Endothelial cell of umbilical vein (primary cell): Measurements from ENCODE around the gene ZNF423. TPM values are rescaled to one million over a fixed set of nuclear protein-coding genes. Genes with fewer than 3 reads are reported as not detected.

Experiments
- BruUV-seq: library from RNA; stranded (reverse); fragments of 400-500 nt; replicated peaks from 2 replicates; lab custom pipeline; 2021; lab: Mats Ljungman, UMichigan
- CTCF ChIA-PET: fragments of 300-600, 350-600 bp; sonication (Branson Sonifier 250); formaldehyde crosslinking; loops from one replicate; lab custom pipeline; 2021; ENCODE audit warnings: antibody characterized with exemption, inconsistent platforms; lab: Charles Lee
- POLR2A ChIA-PET: fragments of 300-600, 350-600 bp; sonication (Branson Sonifier 250); formaldehyde crosslinking; loops from one replicate; lab custom pipeline; 2021; ENCODE audit warnings: antibody characterized with exemption, inconsistent platforms; lab: Charles Lee
- DNase-seq: peaks from one replicate; pipeline ENCODE4 v3.0.0-alpha.2; 2011; ENCODE audit warnings: low read depth, low spot score
- FAIRE-seq: peaks from 2 replicates; lab custom pipeline; 2011; peaks lifted over from hg19 to GRCh38; lab: Jason Lieb, UNC
- H2AFZ ChIP-seq: 2 replicates; pipeline ENCODE4 v1.6.0; 2012; ENCODE audit warnings: low read depth, low read length, control low read depth, inconsistent platforms
- H3K27ac ChIP-seq: 2 replicates; pipeline ENCODE4 v1.5.1; 2011; ENCODE audit warnings: low read depth, mild to moderate bottlenecking, control low read depth, low read length, moderate library complexity; ENCODE audit not compliant: insufficient read depth
- H3K27me3 ChIP-seq, 2 experiments: 2 replicates each; pipeline versions ENCODE4 v1.6.0 to v1.6.1; 2011; ENCODE audit warnings: low read length in 2 of 2, mixed read lengths in 1 of 2; ENCODE audit not compliant: control insufficient read depth in 2 of 2, insufficient read depth in 2 of 2
- H3K36me3 ChIP-seq, 2 experiments: 2 replicates in 1 of 2; 3 replicates in 1 of 2; pipeline ENCODE4 v1.5.1; 2011; ENCODE audit warnings: low read length in 2 of 2, mild to moderate bottlenecking in 1 of 2, moderate library complexity in 1 of 2; ENCODE audit not compliant: control insufficient read depth in 2 of 2, insufficient read depth in 2 of 2; ENCODE audit errors: extremely low read depth in 1 of 2
- H3K4me1 ChIP-seq: 3 replicates; pipeline ENCODE4 v1.5.1; 2011; ENCODE audit warnings: mild to moderate bottlenecking, low read length; ENCODE audit not compliant: control insufficient read depth, insufficient read depth; ENCODE audit errors: extremely low read depth
- H3K4me2 ChIP-seq: 2 replicates; pipeline ENCODE4 v1.6.1; 2011; ENCODE audit warnings: low read length, control low read depth, mixed read lengths; ENCODE audit not compliant: insufficient read depth
- H3K4me3 ChIP-seq, 3 experiments: fragments of 200-600 bp in 1 of 3; sonication (generic), shearing (Covaris generic) in 1 of 3; replicated peaks in 1 of 3; 2 replicates each; pipeline ENCODE4 v1.5.1; 2011 to 2016; ENCODE audit warnings: control low read depth in 3 of 3, low read length in 3 of 3, mild to moderate bottlenecking in 2 of 3, inconsistent platforms in 1 of 3, low read depth in 1 of 3, moderate library complexity in 1 of 3; ENCODE audit not compliant: insufficient read depth in 1 of 3
- H3K79me2 ChIP-seq: 2 replicates; pipeline ENCODE4 v1.6.0; 2012; ENCODE audit warnings: low read length, inconsistent platforms; ENCODE audit not compliant: control insufficient read depth, insufficient read depth
- H3K9ac ChIP-seq: replicated peaks from 2 replicates; pipeline ENCODE3; 2011; ENCODE audit warnings: low read length, control low read depth; ENCODE audit not compliant: insufficient read depth; ENCODE audit errors: extremely low read depth
- H3K9me1 ChIP-seq: replicated peaks from 3 replicates; pipeline ENCODE4 v1.6.0; 2011; ENCODE audit warnings: mild to moderate bottlenecking, low read length; ENCODE audit not compliant: control insufficient read depth, insufficient read depth; ENCODE audit errors: extremely low read depth
- H3K9me3 ChIP-seq: replicated peaks from 2 replicates; pipeline ENCODE4 v1.5.1; 2012; ENCODE audit warnings: low read length, inconsistent platforms; ENCODE audit not compliant: control insufficient read depth, insufficient read depth
- H4K20me1 ChIP-seq: replicated peaks from 2 replicates; pipeline ENCODE3; 2011; ENCODE audit warnings: mild to moderate bottlenecking, low read length; ENCODE audit not compliant: control insufficient read depth, insufficient read depth; ENCODE audit errors: extremely low read depth
- CTCF ChIP-seq, 2 donors: IDR thresholded peaks; 1 replicate in 1 of 2; 2 replicates in 1 of 2; pipeline ENCODE4 v1.5.1; 2011; ENCODE audit warnings: low read length in 2 of 2, mild to moderate bottlenecking in 2 of 2, moderate library complexity in 2 of 2, control low read depth in 1 of 2, inconsistent platforms in 1 of 2, low read depth in 1 of 2; ENCODE audit not compliant: insufficient read depth in 1 of 2; ENCODE audit errors: extremely low read depth in 1 of 2
- EZH2 ChIP-seq: IDR thresholded peaks from 2 replicates; pipeline ENCODE4 v1.6.1; 2012; ENCODE audit warnings: borderline replicate concordance, low read depth, mild to moderate bottlenecking, moderate library complexity, low read length, inconsistent platforms; ENCODE audit not compliant: severe bottlenecking
- FOS ChIP-seq: IDR thresholded peaks from 2 replicates; pipeline ENCODE4 v1.6.1; 2011; ENCODE audit warnings: mild to moderate bottlenecking, low read length, moderate library complexity, borderline replicate concordance; ENCODE audit not compliant: insufficient read depth
- GATA2 ChIP-seq: IDR thresholded peaks from 2 replicates; pipeline ENCODE4 v1.7.0; 2011; ENCODE audit warnings: low read depth, mild to moderate bottlenecking, moderate library complexity, mixed read lengths, low read length; ENCODE audit not compliant: insufficient read length, insufficient read depth
- JUN ChIP-seq: IDR thresholded peaks from 2 replicates; pipeline ENCODE4 v1.6.1; 2011; ENCODE audit warnings: borderline replicate concordance, low read depth; ENCODE audit not compliant: insufficient read length, insufficient read depth
- MYC ChIP-seq: IDR thresholded peaks from one replicate; pipeline ENCODE4 v1.6.1; 2011; ENCODE audit warnings: mild to moderate bottlenecking, low read depth, low read length
- POLR2A ChIP-seq: IDR thresholded peaks from 2 replicates; pipeline ENCODE4 v1.6.1; 2012; ENCODE audit warnings: low read depth, mild to moderate bottlenecking, control low read depth, low read length
- POLR2AphosphoS5 ChIP-seq: IDR thresholded peaks from 2 replicates; pipeline ENCODE4 v1.6.1; 2012; ENCODE audit warnings: low read depth, mild to moderate bottlenecking, control low read depth, low read length, moderate library complexity; ENCODE audit not compliant: insufficient read depth
- dilution Hi-C: fragments of 300-500 bp; cut with MboI; formaldehyde crosslinking; loops from one replicate; pipeline ENCODE4 v1.15.0; 2019; ENCODE audit warnings: low sequenced_read_pairs; ENCODE audit not compliant: extremely low pct_ligation_motif_present
- intact Hi-C: fragments of 100-400 bp; cut with micrococcal nuclease; formaldehyde crosslinking; loops from one replicate; pipeline ENCODE4 v1.10.0; 2022
- polyA plus RNA-seq, 4 experiments: library from polyadenylated mRNA; depleted of rRNA in 3 of 4; stranded (reverse) in 3 of 4; unstranded in 1 of 4; fragments of >200 nt; gene quantifications; 2 replicates each; pipeline versions ENCODE4 v1.2.1 to v1.2.3, GENCODE V29; 2011 to 2012; ENCODE audit warnings: missing spikeins in 1 of 4
- total RNA-seq: library from RNA; stranded (reverse); gene quantifications from 2 replicates; pipeline ENCODE4 v1.2.3, GENCODE V29; 2021
- TF ChIP-seq, protein P1 (sequence below): IDR thresholded peaks from 2 replicates; pipeline ENCODE4 v1.6.1; 2011; ENCODE audit not compliant: insufficient read depth, insufficient read length

ZNF423 gene
- total and polyA plus RNA-seq, 2 donors (not counting 3 experiments of a cell fraction or from before 2014, with no cell fraction given): 2.2 to 8.1 TPM

GRCh38 chr16:49575346-49576172 is 280.4 kb downstream of the ZNF423 start:
- intact Hi-C loops: no loop called here
- no peak for FAIRE-seq

More at GRCh38 chr16:49575346-49576172, 280.4 kb downstream of the ZNF423 start:
- no peak for TF ChIP-seq EZH2
- TF ChIP-seq, protein P1, sequence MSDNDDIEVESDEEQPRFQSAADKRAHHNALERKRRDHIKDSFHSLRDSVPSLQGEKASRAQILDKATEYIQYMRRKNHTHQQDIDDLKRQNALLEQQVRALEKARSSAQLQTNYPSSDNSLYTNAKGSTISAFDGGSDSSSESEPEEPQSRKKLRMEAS: no peak
- TF ChIP-seq POLR2A: no peak
- TF ChIP-seq FOS: no peak
- TF ChIP-seq JUN: no peak
- TF ChIP-seq CTCF (IDR thresholded peaks at IDR 0.05; ENCODE audit: extremely low read depth in 1 of 2, insufficient read depth in 1 of 2, low read depth in 1 of 2, low read length in 2 of 2): no peak
- no peak for TF ChIP-seq MYC
- TF ChIP-seq GATA2: no peak
- no peak for TF ChIP-seq POLR2AphosphoS5
- H3K4me2 ChIP-seq: no peak overlapping the region
- ChIA-PET CTCF (interaction anchor here (1.3 kb wide), 1 partner anchor 17 kb away, joined by 4 read pairs; no protein-coding TSS in a partner anchor), POLR2A (no interaction called here)
- dilution Hi-C loops: no loop called here
- no peaks in the 10 kb centered on the region for H3K36me3 ChIP-seq
- no peak overlapping the region for H3K27ac ChIP-seq
- BruUV-seq: no TSS peak
- DNase-seq: no peak
- H2AFZ ChIP-seq: peak overlapping the region; percentile 40
- no peaks in the 10 kb centered on the region for H3K9me3 ChIP-seq
- H3K9me1 ChIP-seq: no peaks in the 10 kb centered on the region
- H3K79me2 ChIP-seq: no peaks in the 10 kb centered on the region
- no peak overlapping the region for H3K4me3 ChIP-seq
- H3K9ac ChIP-seq: no peak overlapping the region
- H3K4me1 ChIP-seq: no peaks in the 10 kb centered on the region
- no peaks in the 10 kb centered on the region for H3K27me3 ChIP-seq
- no peaks in the 10 kb centered on the region for H4K20me1 ChIP-seq
